Measurements from ENCODE around the gene PPM1L.

PPM1L gene

GRCh38 chr3:160956785-160957184, 200.8 kb downstream of the PPM1L start:
- no peak for TF ChIP-seq CTCF (conservative IDR thresholded peaks at IDR 0.05; ENCODE audit: low read depth)
- CTCF ChIA-PET = interaction anchor here (0.7 to 1.3 kb wide), 4 partner anchors 13 to 318 kb away, joined by 3 to 4 read pairs (median 4); no protein-coding TSS in a partner anchor
- POLR2A ChIA-PET (ENCODE audit: low non-redundant PET) = no interaction called here
- H3K27ac ChIP-seq = no peak overlapping the region
- DNase-seq (ENCODE audit: low spot score) = no peak

GRCh38 chr3:160960568-160960967, 204.5 kb downstream of the PPM1L start:
- no peak for DNase-seq (ENCODE audit: low spot score)
- CTCF ChIA-PET = no interaction called here
- no peak for TF ChIP-seq CTCF (conservative IDR thresholded peaks at IDR 0.05; ENCODE audit: low read depth)
- H3K27ac ChIP-seq = no peak overlapping the region
- POLR2A ChIA-PET (ENCODE audit: low non-redundant PET) = no interaction called here

GRCh38 chr3:160963949-160964348, 207.9 kb downstream of the PPM1L start:
- no peak for TF ChIP-seq CTCF (conservative IDR thresholded peaks at IDR 0.05; ENCODE audit: low read depth)
- CTCF ChIA-PET = no interaction called here
- DNase-seq (ENCODE audit: low spot score) = no peak
- no peak overlapping the region for H3K27ac ChIP-seq
- POLR2A ChIA-PET (ENCODE audit: low non-redundant PET) = no interaction called here

- ChIA-PET CTCF (interaction anchor here (0.7 kb wide), 2 partner anchors 69 to 260 kb away, joined by 3 read pairs; no protein-coding TSS in a partner anchor), POLR2A (ENCODE audit: low non-redundant PET) (no interaction called here)
- no peak for DNase-seq (ENCODE audit: low spot score)
- no peak overlapping the region for H3K27ac ChIP-seq
- no peak for TF ChIP-seq CTCF (conservative IDR thresholded peaks at IDR 0.05; ENCODE audit: low read depth)
These were observed 212.7 kb downstream of the PPM1L start for GRCh38 chr3:160968761-160969160.

- ChIA-PET POLR2A (ENCODE audit: low non-redundant PET) (no interaction called here), CTCF (no interaction called here)
- DNase-seq (ENCODE audit: low spot score) = no peak
- no peak overlapping the region for H3K27ac ChIP-seq
- TF ChIP-seq CTCF (conservative IDR thresholded peaks at IDR 0.05; ENCODE audit: low read depth) = no peak
These were observed 217.2 kb downstream of the PPM1L start for GRCh38 chr3:160973067-160973809.

GRCh38 chr3:160977773-160978172, 221.7 kb downstream of the PPM1L start:
- ChIA-PET POLR2A (ENCODE audit: low non-redundant PET) (no interaction called here), CTCF (no interaction called here)
- DNase-seq (ENCODE audit: low spot score) = no peak
- H3K27ac ChIP-seq = no peak overlapping the region
- no peak for TF ChIP-seq CTCF (conservative IDR thresholded peaks at IDR 0.05; ENCODE audit: low read depth)

All from RWPE1 (cell line).